Effector CD4-positive, alpha-beta T cell (primary cell): ENCODE data around the gene COL4A1.

Experiments used
- DNase-seq: peaks from one replicate; pipeline ENCODE4 v3.0.0-alpha.2; 2020

Gene COL4A1

DNA sequence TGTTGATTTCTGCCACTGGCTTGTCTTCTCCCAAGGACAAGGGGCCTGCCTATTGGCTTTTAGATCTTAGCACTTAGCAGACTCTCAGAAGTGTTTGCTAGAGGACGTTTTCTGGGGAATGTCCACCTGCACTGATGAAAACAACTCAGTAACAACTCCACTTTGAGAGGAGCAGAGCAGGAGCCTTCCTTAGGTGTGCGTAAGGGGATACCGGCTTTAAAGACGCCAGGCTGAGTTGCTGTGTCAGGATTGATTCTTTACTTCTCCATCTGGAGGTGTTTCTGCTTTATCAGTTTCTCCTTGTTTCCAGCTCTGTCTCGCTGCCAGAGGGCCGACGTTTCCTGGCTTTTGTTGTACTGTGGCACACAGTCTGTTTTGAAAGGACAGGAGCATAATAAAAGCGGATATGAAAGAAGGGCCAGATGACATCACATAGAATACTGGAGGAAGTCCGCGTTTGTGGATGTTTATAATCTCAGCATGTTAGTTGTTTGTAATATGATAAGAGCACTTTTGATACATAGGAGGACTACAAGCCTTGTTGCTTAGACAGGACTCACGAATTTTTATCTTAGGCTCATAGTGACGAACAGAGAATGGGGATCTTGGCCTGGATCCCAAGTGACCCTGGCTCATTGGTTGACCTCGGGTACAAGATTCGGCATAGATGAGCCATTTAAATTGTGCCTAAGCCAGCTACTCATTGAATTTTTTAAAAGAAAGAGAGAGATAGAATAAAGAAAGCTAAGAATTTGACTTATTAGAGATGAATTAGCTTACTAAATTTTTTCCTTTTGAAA, 34.7 kb upstream of the COL4A1 start:
- no peak for DNase-seq

DNA sequence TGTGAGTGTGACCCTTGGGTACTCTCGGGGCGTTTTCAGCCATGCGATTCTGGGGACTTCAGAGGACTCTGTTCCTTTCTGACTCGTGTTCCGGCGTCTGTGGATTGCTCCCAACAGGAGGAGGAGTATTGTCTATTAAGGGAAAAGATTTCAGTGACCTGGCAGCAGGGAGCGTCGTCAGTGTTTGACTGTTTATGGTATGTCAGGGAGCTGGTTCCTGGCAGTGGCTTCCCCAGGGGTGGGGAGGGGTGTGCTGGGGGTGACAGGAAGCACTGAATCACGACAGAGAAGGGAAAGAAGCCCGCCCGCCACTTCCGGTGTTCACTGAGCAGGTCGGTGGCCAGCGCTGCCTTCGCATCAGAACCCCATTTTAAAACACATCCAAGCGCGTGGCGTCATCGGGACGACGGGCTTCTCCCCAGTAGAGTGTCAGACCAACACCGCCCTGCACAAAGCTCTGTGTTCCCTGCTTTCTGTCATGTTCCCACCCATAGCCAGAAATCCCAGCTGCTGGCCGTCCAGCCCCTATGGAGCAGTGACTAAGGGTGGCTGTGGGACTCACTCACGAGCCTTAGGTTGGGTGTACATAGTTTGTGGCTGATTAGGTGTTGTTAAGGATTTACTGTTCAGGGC, 34.0 kb upstream of the COL4A1 start:
- DNase-seq, result no peak

DNA sequence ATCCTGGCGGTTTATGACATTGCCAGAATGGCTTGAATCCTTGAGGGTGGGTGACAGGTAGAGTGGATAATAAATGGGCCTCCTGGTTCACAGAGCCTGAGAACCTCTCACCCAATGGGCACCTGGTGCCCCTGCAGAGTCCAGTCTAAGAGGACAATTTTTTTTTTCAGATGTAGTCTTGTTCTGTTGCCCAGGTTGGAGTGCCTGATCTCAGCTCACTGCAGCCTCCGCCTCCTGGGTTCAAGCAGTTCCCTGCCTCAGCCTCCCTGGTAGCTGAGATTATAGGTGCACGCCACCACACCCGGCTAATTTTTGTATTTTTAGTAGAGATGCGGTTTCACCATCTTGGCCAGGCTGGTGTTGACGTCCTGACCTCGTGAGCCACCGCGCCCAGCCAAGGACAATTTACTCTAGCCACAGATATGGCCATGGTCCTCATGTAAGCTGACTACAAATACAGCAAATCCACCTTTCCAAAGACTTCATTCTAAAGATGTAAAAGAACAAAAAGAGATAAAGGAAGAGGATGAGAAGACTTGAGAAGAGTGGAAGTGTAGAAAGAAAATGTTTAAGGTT, 33.1 kb upstream of the COL4A1 start:
- DNase-seq, result no peak

DNA sequence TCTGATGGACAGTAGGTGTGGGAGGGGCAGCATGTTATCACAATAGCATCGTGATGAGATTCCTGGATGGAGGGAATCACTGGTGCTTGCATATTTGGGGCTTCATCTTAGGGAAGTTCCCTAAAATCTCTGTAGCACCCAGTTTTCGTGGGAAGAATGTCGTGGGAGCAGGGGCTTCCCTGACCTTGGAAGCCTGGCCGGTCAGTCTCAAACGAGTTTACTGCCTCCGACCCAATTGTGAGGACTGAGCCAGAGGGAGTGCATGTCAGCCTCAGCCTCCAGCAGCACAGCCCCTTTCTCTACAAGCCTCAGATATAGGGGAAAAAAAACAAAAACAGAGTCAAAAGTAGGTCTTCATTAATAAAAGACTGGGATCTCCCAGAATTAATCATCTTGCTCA, 32.3 kb upstream of the COL4A1 start:
- DNase-seq, result no peak

DNA sequence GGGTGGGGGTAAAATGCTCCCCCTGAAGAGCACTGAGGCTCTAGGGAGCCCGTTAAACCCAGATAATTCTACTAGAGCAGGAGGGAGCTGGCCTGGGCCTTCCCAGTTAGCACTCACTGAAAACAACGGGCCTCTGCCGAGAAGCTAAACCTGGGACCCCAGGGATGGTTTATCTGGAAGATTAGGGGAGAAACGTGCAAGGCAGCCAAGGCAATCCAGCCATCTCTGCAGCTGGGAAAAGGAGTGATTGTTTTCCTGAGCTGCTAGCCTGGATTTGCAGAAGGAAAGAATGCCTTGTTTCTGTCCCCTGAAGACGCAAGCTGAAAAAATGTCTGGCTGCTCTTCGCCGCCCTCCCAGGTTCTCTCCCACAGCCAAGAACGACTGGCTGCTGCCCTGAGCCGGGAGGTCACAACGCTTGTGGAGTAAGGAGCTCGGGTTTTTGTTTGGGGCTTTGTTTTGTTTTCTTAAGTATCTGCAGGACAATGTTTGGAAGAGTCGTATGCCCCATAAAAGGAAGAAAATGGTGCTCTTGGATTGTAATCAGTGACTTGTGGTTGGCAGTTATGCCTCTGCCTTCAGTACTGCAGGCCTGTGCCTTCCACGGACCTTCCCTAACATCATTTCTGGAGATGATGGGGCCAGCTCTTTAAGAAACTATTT, 31.6 kb upstream of the COL4A1 start:
- no peak for DNase-seq

DNA sequence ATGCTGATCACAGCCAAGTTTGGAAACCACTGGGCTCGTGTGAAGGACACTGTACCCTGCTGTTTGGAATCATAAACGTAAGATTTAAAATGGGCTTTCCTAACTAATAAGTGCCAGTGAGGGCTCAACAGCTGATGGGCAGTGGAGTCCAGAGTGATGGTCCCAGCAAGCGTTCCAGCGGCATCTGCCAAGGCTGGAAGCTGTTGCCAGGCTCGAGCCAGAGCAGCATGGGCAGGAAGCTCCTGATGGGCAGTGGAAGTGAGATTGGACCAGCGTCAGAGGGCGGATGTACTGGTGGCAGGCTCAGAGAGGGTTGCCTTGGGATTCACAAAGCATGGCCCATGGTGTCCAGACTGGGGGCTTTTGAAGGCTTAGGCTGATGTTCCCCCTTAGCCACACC, 30.3 kb upstream of the COL4A1 start:
- DNase-seq, result no peak

DNA sequence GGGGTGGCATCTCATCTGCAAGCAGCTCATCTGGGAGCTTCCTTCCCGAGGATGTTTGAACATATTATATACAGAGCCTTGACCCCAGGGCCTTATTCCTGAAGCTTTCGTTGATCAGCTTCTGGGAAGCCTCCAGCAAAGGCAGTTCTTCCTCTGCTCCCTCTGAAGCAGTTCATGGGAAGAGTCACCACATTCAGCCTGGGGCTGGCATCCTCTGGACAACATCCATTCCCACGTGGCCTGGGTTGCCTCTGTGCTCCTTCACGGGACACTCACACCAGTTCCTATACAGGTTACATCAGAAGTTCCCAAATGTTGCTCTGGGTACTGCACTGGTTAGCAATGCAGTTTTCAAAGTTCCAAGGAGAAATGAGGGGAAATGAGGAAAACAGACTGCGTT, 29.7 kb upstream of the COL4A1 start:
- no peak for DNase-seq

DNA sequence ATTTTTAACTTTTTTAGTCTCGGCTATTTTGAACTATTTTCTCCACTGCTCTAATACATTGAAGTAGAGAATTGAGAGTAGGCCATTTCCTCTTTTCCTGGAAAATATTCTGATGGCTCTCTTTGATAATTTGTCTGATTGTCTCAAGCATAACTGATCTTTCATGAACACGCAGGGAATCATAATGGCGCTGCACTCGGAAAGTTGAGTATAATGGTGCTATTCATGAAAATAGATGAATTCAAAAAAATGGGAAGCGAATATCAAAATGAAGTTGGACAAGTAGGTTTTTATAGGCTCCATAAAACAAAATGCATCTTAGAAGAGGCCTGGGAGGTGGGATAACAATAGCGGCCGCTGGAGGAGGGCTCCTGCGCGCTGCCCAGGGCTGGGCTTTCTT, 29.2 kb upstream of the COL4A1 start:
- no peak for DNase-seq

DNA sequence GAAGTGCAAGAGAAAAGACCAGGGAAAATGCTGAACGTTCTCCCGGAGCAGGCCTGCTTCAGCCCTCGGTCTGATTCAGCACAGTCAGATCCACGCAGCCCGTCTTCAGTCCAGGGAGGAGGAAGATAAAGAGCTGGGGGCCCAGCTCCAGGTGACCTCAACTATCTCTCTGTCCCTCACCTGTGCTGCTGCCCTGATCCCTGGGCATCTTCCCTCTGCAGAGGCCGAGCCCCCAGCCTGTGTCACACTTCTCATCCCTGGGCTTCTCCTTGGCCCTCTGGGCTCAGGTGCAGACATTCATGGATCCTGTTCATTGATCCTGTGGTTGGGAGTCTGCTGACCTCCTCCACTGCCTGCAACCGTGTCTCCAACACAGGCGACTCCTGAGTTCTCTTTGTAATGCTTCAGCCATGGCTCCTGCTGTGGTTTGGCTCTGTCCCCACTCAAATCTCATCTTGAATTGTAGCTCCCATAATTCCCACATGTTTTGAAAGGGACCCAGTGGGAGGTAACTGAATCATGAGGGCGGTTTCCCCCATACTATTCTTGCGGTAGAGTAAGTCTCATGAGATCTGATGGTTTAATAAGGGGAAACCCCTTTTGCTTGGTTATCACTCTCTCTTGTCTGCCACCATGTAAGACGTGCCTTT, 28.0 kb upstream of the COL4A1 start:
- DNase-seq, result no peak

DNA sequence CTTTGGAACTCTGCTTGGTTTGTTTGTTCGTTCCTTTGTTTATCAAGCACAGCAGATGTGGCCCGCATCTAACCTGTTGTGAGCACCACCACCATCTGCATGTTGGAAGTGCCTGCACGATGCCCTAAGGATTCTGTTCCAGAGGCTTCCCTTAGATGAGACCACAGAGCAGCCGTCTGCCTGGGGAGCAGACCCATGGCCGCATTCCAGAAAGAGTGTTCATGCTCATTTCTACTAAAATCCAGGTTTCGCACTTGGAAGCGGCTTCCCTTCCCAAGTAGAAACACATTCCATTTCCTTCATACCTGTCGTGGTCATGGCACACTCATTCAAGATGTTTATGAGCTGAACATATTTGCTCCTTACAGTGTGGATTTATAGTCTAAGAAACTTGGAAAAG, 27.3 kb upstream of the COL4A1 start:
- no peak for DNase-seq

DNA sequence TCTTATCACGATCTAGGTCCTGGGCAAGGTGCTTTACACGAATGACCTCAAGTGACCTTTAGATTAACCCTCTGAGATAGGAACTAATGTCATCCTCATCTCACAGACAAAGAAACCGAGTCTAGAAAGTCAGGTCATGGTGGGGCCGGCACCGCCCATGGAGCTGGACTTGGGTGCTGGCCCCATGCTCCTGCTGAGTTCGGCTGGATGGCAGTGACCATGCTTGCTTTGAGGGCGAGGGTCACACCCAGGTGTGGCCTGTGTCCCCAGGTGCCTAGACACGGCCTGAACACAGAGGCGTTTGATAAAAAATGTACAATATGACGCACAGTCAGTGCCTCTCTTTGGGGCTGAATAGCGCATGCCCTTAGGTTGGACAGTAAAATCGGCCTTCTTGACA, 26.9 kb upstream of the COL4A1 start:
- no peak for DNase-seq

DNA sequence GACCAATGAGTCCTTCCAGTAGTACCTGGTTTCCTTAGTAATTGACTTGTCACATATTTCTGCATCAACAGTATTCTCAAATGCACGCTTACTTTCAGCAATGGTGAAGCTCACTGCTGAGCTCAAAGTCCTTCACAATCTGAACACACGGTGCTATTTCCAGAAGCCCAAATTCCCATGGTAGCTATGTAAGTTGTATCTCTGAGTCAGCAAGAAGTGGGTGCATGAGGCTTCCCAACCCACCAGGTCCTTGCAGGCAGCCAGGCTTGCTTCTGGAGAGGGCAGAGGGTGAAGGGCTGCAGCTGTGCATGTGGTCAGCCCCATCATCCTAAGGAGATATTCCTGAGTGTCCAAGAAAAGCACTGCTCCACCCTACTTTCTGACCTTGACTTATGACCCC, 25.8 kb upstream of the COL4A1 start:
- DNase-seq, result no peak

DNA sequence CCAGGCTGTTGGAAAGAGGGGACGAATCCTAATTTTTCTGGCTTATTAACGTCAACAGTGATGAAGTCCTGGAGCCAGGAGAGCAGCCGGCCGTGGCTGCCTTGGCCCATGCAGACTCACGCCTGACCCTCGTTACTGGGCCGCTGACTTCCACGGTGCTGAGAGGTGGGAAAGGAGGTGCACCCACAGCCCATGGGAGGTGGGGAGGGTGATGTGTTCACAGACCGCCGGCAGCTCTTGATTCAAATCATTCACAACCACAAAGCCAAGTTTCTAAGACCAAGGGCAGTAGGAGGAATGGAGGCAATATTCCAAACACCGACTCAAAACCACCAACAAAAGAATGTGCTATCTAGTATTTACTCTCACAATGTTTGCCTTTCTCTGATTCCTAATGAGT, 24.4 kb upstream of the COL4A1 start:
- no peak for DNase-seq

DNA sequence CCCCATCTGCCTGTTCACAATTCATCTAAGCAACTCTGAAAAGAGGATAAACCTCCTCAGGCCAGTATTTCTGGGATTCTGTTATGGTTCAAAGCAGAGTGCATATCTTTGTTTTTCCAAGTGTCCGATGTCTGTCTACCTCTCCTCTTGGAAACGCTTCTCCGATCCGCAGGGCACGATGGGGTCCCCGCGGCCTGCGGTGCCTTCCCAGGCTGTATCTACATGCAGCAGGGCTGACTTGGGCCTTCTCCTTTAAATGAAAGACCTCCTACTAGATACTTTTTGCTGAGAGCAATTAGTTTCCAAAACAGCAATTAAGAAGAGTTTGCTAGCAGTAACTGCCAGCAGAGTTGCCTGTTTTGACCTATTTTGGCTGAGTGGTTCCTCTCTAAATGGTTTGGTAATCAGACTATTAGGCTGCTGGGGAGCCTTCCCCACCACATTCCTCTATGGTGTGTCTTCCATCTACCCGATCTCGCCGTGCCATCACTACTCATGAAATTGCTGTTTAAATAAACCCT, 23.6 kb upstream of the COL4A1 start:
- DNase-seq, result no peak

DNA sequence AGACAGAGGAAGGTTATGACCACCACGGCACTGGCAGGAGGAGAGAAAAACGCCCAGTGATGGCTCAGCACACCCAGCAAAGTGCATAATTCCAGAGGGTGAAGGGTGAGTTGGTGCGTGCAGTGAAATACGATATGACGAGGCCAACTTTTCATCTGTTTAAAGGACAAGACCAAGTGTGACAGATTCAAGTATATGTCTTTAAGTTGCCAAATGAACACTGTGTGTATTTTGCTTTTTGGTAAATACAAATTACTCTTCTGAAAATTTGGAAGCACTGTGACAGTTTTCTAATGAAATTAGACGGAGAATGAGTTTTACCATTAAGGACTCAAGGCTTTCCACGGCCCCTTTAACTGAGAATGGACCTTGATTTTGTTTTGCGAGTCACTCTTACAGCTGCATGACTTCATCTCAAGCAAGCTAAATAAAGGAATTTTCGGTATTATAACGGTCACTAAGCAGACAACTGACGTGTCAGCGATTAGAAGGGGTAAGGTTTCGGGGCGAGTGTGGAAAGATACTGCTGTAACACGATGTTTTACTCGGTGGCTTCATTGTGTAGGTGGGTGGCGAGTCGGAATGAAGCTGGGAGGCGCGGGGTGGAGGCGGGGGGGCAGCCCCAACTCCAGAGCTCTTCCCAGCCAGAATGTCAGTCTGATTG, 23.0 kb upstream of the COL4A1 start:
- no peak for DNase-seq

DNA sequence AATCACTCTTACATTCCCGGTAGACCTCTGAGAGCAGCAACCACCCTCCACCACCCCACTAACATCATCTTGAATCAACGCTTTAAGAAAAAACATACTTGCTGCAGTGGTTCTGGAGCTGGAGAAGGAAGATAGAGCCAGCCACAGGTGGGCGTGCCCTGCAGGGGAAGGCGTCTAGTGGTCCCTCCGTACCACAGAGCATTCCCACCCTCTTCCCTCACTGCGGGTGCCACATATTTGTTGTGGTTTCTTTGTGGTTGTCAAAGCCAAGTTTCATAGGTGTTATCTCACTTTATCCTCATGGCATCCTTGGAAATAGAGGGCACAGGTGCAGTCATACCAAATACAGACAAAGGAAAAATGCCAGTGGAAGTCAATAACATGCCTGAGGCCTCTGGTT, 22.3 kb upstream of the COL4A1 start:
- no peak for DNase-seq

DNA sequence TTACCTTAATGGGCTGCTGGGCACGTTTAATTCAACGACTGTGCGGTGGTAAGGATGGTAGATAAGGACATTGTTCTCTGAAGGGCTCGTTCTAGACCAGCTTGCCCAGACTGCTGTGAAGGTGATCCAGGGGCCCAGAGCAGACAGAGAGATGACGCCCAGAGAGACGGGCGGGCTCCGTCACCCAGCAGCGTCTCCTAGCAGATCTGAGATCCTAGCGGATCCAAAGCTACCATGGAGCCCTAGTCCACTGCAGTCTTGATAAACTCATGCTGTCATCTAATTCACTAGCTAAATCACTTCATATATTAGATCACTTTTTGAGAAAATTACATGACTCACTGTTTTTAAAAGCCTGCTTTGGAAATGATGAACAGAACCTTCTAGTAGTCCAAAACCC, 21.6 kb upstream of the COL4A1 start:
- no peak for DNase-seq

DNA sequence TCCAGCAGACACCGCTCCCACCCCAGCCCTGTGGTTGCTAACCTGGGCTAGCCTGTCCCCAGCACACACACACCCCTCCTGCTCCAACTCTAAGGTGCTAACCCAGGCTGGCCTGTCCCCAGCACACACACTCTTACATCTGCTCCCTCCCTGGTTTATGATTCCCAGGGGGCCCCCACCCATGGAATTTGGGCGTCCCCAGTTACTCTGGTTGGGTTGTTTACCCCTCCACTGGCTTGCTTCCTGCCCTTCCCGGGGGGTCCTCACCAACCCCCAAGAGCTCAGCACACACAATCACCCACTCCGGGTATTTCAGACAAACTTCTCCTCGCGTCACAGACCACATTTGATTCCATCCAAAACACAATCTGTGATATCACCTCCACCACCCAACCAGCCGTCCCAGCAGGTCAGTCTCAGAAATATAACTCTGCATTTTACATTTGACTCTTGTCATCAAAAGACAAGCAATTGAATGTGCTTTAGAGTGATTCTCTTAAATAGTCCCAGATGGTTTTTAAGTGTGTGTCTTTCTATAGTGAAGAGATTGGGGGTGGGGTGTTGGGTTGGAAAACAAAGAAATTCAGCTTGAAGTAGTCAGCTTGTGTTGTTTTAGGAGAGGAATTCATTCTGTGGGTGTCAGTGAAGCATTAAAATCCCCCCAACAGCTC, 20.2 kb upstream of the COL4A1 start:
- DNase-seq, result no peak

DNA sequence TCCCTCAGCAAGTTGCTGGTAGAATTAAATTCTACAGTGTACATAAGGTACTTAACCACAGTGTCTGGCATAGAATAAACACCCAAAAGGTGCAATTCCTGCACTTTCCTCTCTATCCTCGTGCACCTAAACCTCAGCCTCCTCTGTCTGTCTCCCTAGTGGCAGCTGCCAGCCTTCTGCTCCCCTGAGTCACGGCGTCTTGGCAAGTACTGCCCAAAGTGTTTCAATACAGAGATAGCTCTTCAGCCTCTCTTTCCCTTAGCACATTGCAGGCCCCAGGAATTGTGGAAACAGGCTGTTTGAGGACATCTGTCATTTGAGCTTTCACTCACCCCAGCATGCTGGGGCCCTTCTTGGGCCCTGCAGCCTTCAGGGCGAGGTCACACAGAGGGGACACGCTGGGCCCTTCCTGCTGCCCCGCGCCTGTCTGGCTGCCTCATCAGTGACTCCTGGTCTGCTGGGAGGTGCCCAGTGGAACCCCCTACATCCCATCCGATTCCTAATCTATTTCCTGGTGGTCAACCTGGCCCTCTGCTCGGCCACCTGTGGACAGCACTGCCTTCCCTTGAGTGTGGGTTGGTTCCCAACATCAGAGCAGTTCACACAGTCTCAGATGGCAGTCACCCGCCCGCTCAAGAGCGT, 19.4 kb upstream of the COL4A1 start:
- no peak for DNase-seq

DNA sequence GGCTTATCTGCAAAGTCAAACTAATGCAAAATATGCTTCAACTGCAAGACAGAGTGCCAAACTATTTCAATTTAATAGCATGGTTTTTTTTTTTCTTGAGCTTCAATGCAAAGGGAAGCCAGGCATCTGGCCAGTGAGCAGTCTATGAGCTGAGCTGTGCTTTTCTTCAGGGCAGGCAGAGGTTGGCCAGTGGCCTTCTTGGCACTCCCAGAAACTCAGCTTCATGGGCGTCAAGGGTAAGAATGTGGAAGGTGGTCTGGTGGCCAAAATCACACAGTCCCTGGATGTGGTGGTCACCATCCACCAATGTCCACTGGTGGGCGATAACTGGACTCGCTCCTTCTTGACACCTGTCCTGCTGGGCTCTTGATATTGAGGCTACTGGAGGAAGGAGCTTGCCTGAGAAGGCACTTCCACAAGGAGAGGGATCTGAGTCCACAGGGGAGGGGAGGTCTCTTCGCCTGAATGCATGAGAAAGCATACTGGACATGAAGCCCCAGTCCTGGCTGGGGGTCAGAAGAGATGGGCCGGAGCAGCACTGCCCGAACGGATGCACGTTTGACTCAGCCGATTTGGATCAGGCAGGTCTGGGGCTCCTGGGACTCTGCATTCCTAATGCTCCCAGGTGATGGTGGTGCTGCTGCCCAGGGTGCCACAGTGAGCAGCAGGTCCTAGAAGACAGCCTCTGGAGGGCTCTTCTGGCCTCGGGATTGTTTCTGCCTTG, 17.2 kb upstream of the COL4A1 start:
- DNase-seq, result no peak
